Small intestine (tissue), 7 donors: Measurements from ENCODE around the gene BBIP1. TPM values are rescaled to one million over a fixed set of nuclear protein-coding genes. Genes with fewer than 3 reads are reported as not detected.

Experiments used
- DNase-seq, 2 donors: peaks; one replicate each; pipeline versions ENCODE4 v3.0.0 to v3.0.0-alpha.2; 2013
- FAIRE-seq: peaks from 2 replicates; lab custom pipeline; 2012; peaks lifted over from hg19 to GRCh38; lab: Jason Lieb, UNC
- H3K27ac ChIP-seq, 3 donors: one replicate each; pipeline ENCODE4 v1.5.1; 2013; ENCODE audit warnings: low read length in 2 of 3, mild to moderate bottlenecking in 2 of 3, control low read depth in 1 of 3, inconsistent platforms in 1 of 3, low read depth in 1 of 3, moderate library complexity in 1 of 3
- H3K27me3 ChIP-seq, 3 donors: one replicate each; pipeline ENCODE4 v1.6.1; 2013; ENCODE audit warnings: low read length in 3 of 3, inconsistent platforms in 1 of 3; ENCODE audit not compliant: control insufficient read depth in 3 of 3, insufficient read depth in 3 of 3
- H3K36me3 ChIP-seq, 3 donors: one replicate each; pipeline ENCODE4 v1.6.1; 2013; ENCODE audit warnings: low read length in 3 of 3, inconsistent platforms in 1 of 3, low read depth in 1 of 3, mild to moderate bottlenecking in 1 of 3, moderate library complexity in 1 of 3; ENCODE audit not compliant: control insufficient read depth in 3 of 3, insufficient read depth in 2 of 3
- H3K4me1 ChIP-seq, 3 donors: one replicate each; pipeline ENCODE4 v1.6.1; 2013; ENCODE audit warnings: low read length in 2 of 3, inconsistent platforms in 1 of 3, low read depth in 1 of 3, mild to moderate bottlenecking in 1 of 3, moderate library complexity in 1 of 3; ENCODE audit not compliant: control insufficient read depth in 3 of 3, insufficient read depth in 2 of 3
- H3K4me3 ChIP-seq, 3 donors: one replicate each; pipeline ENCODE4 v1.5.1; 2013; ENCODE audit warnings: low read length in 3 of 3, control low read depth in 1 of 3, inconsistent platforms in 1 of 3, low read depth in 1 of 3, mild to moderate bottlenecking in 1 of 3, moderate library complexity in 1 of 3
- H3K9me3 ChIP-seq, 2 donors: one replicate each; pipeline ENCODE4 v1.6.1; 2013; ENCODE audit warnings: low read depth in 1 of 2, low read length in 1 of 2; ENCODE audit not compliant: control insufficient read depth in 2 of 2, insufficient read depth in 1 of 2
- WGBS, 3 donors: extraction: QIAGEN DNeasy Blood & Tissue Kit; methylation state at CpG; one replicate each; pipeline ENCODE4 v1.1.7; 2013; 5-methylcytosine and 5-hydroxymethylcytosine counted together
- polyA plus RNA-seq, 4 donors: library from polyadenylated mRNA; stranded (reverse) in 3 of 4; unstranded in 1 of 4; fragments of 200-250 nt in 3 of 4; fragments of 120-200 nt in 1 of 4; gene quantifications; one replicate each; pipeline versions ENCODE4 v1.2.1 to v1.2.3, GENCODE V29; 2013
- donor health status: healthy with polysubstance abuse.
- donor health status: control.
- donor health status: control.
- donor health status: Bipolar disorder and iron deficiency.
- donor health status: healthy.

BBIP1 gene
- polyA plus RNA-seq, 4 donors = 10.7 to 21.1 (median 17.5) TPM

DNA sequence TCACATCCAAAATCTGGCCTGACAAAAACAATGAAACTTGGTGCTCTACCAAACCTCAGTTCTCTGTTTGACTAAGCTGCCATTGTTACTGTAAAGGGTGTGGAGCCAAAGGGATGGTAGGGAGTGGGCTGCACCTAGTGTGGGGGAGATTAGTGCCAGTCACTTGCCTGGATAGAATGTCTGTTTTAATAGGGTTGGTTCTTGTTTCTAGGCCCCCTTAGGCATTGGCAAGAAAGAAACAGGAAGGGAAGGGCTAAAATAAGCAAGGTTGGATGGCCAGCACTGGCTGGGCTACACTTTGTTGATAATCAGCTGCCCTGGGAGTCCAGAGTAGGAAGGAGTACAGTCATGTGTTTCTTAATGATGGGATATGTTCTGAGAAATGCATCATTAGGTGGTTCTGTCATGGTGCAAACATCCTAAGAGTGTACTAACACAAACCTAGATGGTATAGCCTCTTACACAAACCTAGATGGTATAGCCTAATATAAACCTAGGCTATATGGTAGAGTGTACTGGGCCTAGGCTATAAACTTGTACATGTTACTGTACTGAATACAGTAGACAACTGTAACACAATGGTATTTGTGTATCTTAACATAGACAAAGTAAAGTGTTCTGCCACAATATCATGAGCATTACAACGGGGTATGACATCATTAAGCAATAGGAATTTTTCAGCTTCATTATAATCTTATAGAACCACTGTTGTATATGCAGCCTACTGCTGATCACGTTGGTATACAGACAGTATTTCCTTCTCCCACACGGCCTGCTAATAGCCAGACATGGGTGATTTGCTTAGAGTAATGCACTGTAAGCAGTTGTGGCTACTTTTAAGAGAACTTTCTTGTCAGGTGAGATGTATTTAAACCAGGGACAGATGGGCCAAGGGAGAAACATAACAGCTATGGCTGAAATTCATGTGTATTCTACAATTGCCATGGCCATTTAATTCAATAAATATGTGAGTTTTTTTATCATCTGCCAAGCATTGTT is 15.4 kb downstream of the BBIP1 start:
- no peak for DNase-seq
- no peak overlapping the region for H3K4me3 ChIP-seq
- no peak for FAIRE-seq
- H3K4me1 ChIP-seq = no peaks in the 10 kb centered on the region
- H3K27ac ChIP-seq = peak overlapping the region in 1 of 3 donors; percentile 39
- H3K9me3 ChIP-seq = no peaks in the 10 kb centered on the region
- peaks cover 3 to 13% (median 11%) of the 10 kb centered on the region in 3 donors for H3K36me3 ChIP-seq
- 73 to 80% (median 75%) methylated on average over 3 of the region's 3 CpGs for WGBS, 3 donors
- H3K27me3 ChIP-seq = no peaks in the 10 kb centered on the region

DNA sequence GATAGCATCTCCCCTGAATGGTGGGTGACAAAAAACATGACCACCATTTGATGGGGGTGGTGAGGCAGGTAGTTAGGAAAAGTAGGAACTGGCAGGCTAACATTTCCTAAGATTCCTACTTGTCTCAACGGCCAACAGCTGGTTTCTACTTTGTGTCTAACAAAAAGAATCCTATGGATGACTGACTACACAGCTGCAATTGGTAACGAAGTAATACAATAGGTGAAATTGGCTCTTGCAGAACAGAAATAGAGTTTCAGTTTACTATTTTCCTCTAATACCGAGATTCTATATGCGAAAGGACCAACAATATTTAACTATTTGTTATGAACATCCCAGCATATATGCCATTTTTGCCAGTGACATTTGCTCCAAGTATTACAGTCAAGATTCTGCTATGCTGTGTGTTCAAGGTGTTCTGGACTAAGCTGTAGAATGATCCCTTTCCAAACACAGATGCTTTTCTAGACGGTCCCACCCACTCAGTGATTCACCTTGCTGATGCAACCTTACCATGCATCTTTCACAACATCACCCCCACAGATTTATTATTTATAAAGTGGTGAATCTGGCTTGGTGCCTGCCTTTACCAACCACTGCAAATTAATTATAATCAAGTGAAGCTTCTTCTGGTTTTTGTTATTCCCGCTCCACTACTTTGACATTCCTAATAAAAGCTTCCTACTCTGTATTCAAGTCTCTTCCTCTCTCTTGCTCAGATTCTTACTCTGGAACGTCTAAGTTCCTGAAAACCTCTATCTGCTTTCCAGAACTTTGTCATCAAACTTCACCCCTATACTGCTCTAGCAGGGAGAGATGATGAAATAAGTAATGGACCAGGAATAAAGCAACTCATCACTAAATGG is 16.8 kb downstream of the BBIP1 start:
- WGBS, 3 donors = 77 to 81% (median 79%) methylated on average over 7 of the region's 7 CpGs
- H3K27ac ChIP-seq = no peak overlapping the region
- FAIRE-seq = no peak
- no peaks in the 10 kb centered on the region for H3K9me3 ChIP-seq
- no peak overlapping the region for H3K4me3 ChIP-seq
- peaks cover 0 to 1% (median 0%) of the 10 kb centered on the region in 3 donors for H3K4me1 ChIP-seq
- no peaks in the 10 kb centered on the region for H3K27me3 ChIP-seq
- no peak for DNase-seq
- peaks cover 3 to 13% (median 11%) of the 10 kb centered on the region in 3 donors for H3K36me3 ChIP-seq

DNA sequence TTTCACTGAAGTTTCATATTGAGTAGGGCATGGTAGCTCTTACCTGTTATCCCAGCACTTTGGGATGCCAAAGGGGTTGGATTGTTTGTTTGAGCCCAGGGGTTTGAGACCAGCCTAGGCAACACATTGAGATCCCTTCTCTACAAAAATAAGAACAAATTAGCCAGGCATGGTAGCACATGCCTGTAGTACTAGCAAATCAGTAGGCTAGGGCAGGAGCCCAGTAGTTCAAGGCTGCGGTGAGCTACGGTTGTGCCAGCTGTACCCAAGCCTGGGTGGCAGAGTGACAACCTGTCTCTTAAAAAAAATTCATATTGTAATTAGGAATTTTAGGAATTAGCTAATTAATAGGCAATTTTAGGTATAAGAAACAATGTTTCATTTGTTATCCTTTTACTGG is 18.0 kb downstream of the BBIP1 start:
- DNase-seq (no peak), FAIRE-seq (no peak)
- H3K27me3 ChIP-seq = no peaks in the 10 kb centered on the region
- H3K27ac ChIP-seq = no peak overlapping the region
- peaks cover 0 to 8% (median 2%) of the 10 kb centered on the region in 3 donors for H3K4me1 ChIP-seq
- WGBS, 3 donors = 95 to 96% (median 96%) methylated on average over 2 of the region's 2 CpGs
- H3K36me3 ChIP-seq = peaks cover 4 to 19% (median 11%) of the 10 kb centered on the region in 3 donors
- no peaks in the 10 kb centered on the region for H3K9me3 ChIP-seq
- no peak overlapping the region for H3K4me3 ChIP-seq

DNA sequence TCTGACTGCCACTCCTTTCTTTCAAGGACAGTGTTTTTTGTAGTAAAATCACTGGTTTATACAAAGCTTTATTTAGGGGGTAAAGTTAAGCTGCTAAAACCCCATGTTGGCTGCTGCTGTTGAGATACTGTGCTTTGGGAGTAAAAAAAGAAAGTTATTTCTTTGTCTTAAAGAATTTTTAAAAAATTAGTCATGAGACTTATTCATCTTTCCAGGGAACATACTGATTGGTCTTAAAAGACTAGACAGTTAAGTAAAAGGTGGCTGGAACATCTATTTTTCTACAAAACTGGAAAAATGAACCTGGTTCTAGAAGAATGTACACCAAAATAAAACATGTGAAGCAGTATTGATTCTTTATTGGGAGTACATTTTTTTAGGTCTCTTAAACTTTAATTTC is 20.6 kb downstream of the BBIP1 start:
- Histone ChIP-seq H3K4me1 (peaks cover 0 to 9% (median 2%) of the 10 kb centered on the region in 3 donors), H3K9me3 (no peaks in the 10 kb centered on the region), H3K36me3 (peaks cover 11 to 25% (median 12%) of the 10 kb centered on the region in 3 donors), H3K27me3 (no peaks in the 10 kb centered on the region), H3K4me3 (no peak overlapping the region), H3K27ac (no peak overlapping the region)
- no peak for FAIRE-seq
- DNase-seq = no peak

DNA sequence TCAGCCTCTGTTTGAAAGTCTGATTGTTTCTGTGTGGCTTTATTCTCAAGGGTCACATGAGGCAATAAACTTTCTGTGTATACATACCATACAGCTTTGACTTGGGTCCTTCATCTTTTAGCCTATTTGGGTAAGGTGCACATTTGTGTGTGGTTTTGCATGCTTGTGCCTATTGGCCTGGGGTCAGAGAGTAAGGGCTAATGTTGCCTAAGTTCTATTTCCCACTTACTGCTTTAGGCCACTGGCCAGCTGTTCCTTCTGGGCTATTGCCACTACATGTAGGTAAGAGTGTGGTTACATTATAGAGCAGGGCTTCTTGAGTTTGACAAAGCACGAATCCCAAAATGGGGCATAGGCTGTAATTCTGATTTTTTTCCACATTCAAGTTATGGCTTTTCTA is 21.8 kb downstream of the BBIP1 start:
- Histone ChIP-seq H3K27me3 (no peaks in the 10 kb centered on the region), H3K9me3 (no peaks in the 10 kb centered on the region), H3K27ac (no peak overlapping the region), H3K36me3 (peaks cover 8 to 19% (median 12%) of the 10 kb centered on the region in 3 donors), H3K4me3 (no peak overlapping the region), H3K4me1 (peaks cover 0 to 9% (median 2%) of the 10 kb centered on the region in 3 donors)
- WGBS, 3 donors = 81 to 92% (median 85%) methylated on average over 1 of the region's 1 CpG
- FAIRE-seq = no peak
- no peak for DNase-seq

DNA sequence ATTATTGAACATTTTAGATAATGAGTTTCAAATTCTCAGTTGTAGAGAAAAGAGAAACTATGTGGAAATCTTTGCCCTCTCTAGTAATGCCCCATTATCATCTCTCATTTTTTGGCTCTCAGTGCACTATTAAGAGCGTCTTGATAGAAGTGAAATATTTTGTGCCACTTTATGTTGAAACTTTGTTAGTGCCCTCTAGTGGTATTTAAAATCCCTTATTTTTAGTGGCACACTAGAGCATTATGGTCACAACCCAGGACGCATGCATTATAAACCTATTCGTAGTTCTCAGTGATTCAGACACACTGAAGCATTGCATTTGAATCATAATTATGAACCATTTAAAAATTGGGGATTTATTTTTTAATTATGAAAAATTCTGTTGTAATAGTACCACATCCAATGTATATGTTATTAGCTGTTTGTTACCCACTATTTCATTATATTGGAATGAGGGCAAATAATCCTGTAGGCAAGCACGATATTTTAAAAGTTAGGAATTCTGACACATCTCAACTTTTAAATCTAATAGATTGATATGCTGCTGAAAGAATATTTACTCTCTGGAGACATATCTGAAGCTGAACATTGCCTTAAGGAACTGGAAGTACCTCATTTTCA is 25.3 kb downstream of the BBIP1 start:
- WGBS, 3 donors = 20 to 28% (median 23%) methylated on average over 4 of the region's 4 CpGs
- peak; percentile 54 to 61 for DNase-seq
- H3K27me3 ChIP-seq = no peaks in the 10 kb centered on the region
- H3K9me3 ChIP-seq = no peaks in the 10 kb centered on the region
- no peak overlapping the region for H3K4me3 ChIP-seq
- peak; percentile 47 for FAIRE-seq
- H3K36me3 ChIP-seq = peaks cover 8 to 15% (median 9%) of the 10 kb centered on the region in 3 donors
- no peak overlapping the region for H3K27ac ChIP-seq
- peaks cover 0 to 9% (median 2%) of the 10 kb centered on the region in 3 donors for H3K4me1 ChIP-seq

DNA sequence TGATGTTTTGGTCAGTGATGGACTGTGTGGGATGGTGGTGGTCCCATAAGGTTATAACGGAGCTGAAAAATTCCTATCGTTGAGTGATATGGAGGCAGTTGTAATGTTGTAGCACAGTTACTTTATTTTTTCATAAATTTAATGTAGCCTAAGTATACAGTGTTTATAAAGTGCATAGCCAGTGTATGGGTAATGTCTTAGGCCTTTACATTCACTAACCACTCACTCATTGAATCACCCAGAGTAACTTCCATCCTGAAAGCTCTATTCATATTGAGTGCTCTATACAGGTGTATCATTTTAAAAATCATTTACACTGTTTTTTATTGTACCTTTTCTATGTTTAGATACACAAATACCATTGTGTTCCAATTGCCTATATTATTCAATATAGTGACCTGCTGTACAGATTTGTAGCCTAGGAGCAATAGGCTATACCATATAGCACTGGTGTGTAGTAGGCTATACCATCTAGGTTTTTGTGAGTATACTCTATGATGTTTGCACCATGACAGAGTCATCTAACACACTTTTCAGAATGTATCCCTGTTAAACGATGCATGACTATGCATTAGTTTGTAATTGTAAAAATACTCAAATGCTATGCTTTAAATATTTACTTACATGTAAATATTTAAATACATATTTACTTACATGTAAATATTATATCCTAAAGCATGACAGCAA is 26.2 kb downstream of the BBIP1 start:
- H3K9me3 ChIP-seq = no peaks in the 10 kb centered on the region
- H3K36me3 ChIP-seq = peaks cover 8 to 15% (median 9%) of the 10 kb centered on the region in 3 donors
- WGBS, 3 donors = 66 to 83% (median 77%) methylated on average over 3 of the region's 3 CpGs
- no peak for FAIRE-seq
- peaks cover 0 to 9% (median 2%) of the 10 kb centered on the region in 3 donors for H3K4me1 ChIP-seq
- no peak overlapping the region for H3K27ac ChIP-seq
- H3K4me3 ChIP-seq = no peak overlapping the region
- no peaks in the 10 kb centered on the region for H3K27me3 ChIP-seq
- DNase-seq = no peak
